ENCODE measurements around the gene GRAMD2B. TPM values are rescaled to one million over a fixed set of nuclear protein-coding genes. Genes with fewer than 3 reads are reported as not detected.

Gene GRAMD2B
- total and polyA plus RNA-seq, 7 donors: 26.1 to 53.8 (median 44.4) TPM

- H3K4me1 ChIP-seq: peaks cover 0 to 20% (median 19%) of the 10 kb centered on the region in 4 donors
- H3K36me3 ChIP-seq: no peaks in the 10 kb centered on the region
- H3K4me3 ChIP-seq: no peak overlapping the region
- 70 to 91% methylated on average over 2 of the region's 2 CpGs for whole genome bisulfite sequencing, 2 donors
- intact Hi-C loops (cut with DNase I): no loop called here
- H3K27me3 ChIP-seq: no peaks in the 10 kb centered on the region
- peak overlapping the region; percentile 15 to 64 (median 58) for H3K27ac ChIP-seq
- peaks cover 0 to 8% (median 1%) of the 10 kb centered on the region in 4 donors for H3K9me3 ChIP-seq
- TF ChIP-seq POLR2AphosphoS5 (IDR thresholded peaks at IDR 0.05): no peak
- TF ChIP-seq CTCF (IDR thresholded peaks at IDR 0.05): no peak
- TF ChIP-seq EP300 (IDR thresholded peaks at IDR 0.05): no peak
- TF ChIP-seq POLR2A (IDR thresholded peaks at IDR 0.05): no peak
- DNase-seq: no peak
Measured at GRCh38 chr5:126402621-126403555, 20.3 kb upstream of the GRAMD2B start.

GRCh38 chr5:126403876-126404275 is 19.3 kb upstream of the GRAMD2B start:
- H3K27me3 ChIP-seq: no peaks in the 10 kb centered on the region
- H3K4me3 ChIP-seq: no peak overlapping the region
- TF ChIP-seq POLR2A (IDR thresholded peaks at IDR 0.05) (no peak), POLR2AphosphoS5 (IDR thresholded peaks at IDR 0.05) (no peak), CTCF (IDR thresholded peaks at IDR 0.05) (no peak), EP300 (IDR thresholded peaks at IDR 0.05) (no peak)
- peaks cover 0 to 8% (median 1%) of the 10 kb centered on the region in 4 donors for H3K9me3 ChIP-seq
- intact Hi-C loops (cut with DNase I): no loop called here
- no peaks in the 10 kb centered on the region for H3K36me3 ChIP-seq
- peaks cover 0 to 20% (median 19%) of the 10 kb centered on the region in 4 donors for H3K4me1 ChIP-seq
- peak overlapping the region; percentile 11 to 64 (median 58) for H3K27ac ChIP-seq
- no peak for DNase-seq

GRCh38 chr5:126410623-126411022 is 12.6 kb upstream of the GRAMD2B start:
- intact Hi-C loops (cut with DNase I): no loop called here
- no peaks in the 10 kb centered on the region for H3K36me3 ChIP-seq
- peaks cover 0 to 20% (median 18%) of the 10 kb centered on the region in 4 donors for H3K4me1 ChIP-seq
- no peak overlapping the region for H3K27ac ChIP-seq
- no peak for TF ChIP-seq CTCF (IDR thresholded peaks at IDR 0.05)
- no peak for TF ChIP-seq POLR2A (IDR thresholded peaks at IDR 0.05)
- no peak for TF ChIP-seq POLR2AphosphoS5 (IDR thresholded peaks at IDR 0.05)
- no peak for TF ChIP-seq EP300 (IDR thresholded peaks at IDR 0.05)
- WGBS, 2 donors: 57 to 82% methylated on average over 2 of the region's 2 CpGs
- no peaks in the 10 kb centered on the region for H3K9me3 ChIP-seq
- no peaks in the 10 kb centered on the region for H3K27me3 ChIP-seq
- DNase-seq: no peak
- H3K4me3 ChIP-seq: no peak overlapping the region

- DNase-seq: no peak
- H3K27me3 ChIP-seq: no peaks in the 10 kb centered on the region
- peaks cover 0 to 38% (median 35%) of the 10 kb centered on the region in 4 donors for H3K4me1 ChIP-seq
- no peak for TF ChIP-seq CTCF (IDR thresholded peaks at IDR 0.05)
- TF ChIP-seq POLR2AphosphoS5 (IDR thresholded peaks at IDR 0.05): no peak
- no peak for TF ChIP-seq POLR2A (IDR thresholded peaks at IDR 0.05)
- TF ChIP-seq EP300 (IDR thresholded peaks at IDR 0.05): no peak
- no peaks in the 10 kb centered on the region for H3K36me3 ChIP-seq
- 66 to 80% methylated on average over 3 of the region's 3 CpGs for WGBS, 2 donors
- no peaks in the 10 kb centered on the region for H3K9me3 ChIP-seq
- H3K27ac ChIP-seq: peak overlapping the region in 3 of 4 donors; percentile 77 to 83 (median 81)
- intact Hi-C loops (cut with DNase I): no loop called here
- no peak overlapping the region for H3K4me3 ChIP-seq
Measured at GRCh38 chr5:126413856-126414255, 9.4 kb upstream of the GRAMD2B start.
